Forelimb muscle (tissue), 1 donor: ENCODE measurements around the gene IFI35. TPM values are rescaled to one million over a fixed set of nuclear protein-coding genes. Genes with fewer than 3 reads are reported as not detected.
"Not testable (repeated sequence)": the region's sequence is repeated elsewhere in the genome, so short reads cannot be mapped to it uniquely, and the experiment has no call there.

Experiments used
- DNase-seq: peaks from one replicate; pipeline ENCODE4 v3.0.0-alpha.2; 2013; ENCODE audit warnings: low read depth
- polyA plus RNA-seq: library from polyadenylated mRNA; unstranded; fragments of 120-200 nt; gene quantifications from one replicate; pipeline ENCODE4 v1.2.1, GENCODE V29; 2013; ENCODE audit not compliant: insufficient read length

Gene IFI35
- polyA plus RNA-seq, 1 donor = 3.4 TPM

DNA sequence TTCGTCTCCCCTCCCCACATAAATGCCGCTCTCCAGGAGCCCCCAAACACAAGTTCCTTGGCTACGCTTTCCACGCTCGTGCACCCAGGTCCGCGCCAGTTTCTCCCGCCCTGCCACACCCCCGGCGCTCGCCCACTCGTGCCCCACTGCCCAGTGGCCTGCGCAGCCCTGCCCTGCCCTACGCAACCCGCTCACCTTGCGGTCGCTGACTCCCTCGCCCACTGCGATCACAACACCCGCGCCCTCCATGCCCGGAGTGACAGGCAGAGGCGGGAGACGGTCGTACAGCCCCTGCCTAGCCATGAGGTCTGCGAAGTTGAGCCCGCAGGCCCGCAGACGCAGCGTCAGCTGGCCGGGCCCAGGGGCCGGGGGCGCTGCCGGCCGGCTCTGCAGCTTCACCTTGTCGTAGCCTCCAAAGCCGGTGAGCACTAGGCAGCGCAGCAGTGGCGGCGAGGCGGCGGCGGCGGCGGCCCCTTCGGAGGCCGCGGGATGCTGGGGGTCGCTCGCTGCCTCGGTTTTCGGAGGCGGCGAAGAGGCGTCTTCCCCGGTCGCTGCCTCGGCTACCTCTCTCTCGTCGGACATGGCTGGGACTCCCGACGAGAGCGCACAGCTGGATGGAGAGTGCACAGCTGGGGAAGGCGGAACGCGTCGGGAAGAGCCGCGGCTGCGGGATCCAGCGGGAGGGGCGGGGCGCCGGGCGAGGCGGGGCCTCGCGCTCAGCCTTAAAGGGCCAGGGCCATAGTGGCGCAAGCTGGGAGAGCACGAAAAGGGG, 15.3 kb downstream of the IFI35 start, which contains the start of gene VAT1:
Gene VAT1, minus strand, starts transcription at position 645 of the 772 bp plus-strand sequence. Its CDS starts 63 bp downstream, at position 582.
- no peak for DNase-seq

DNA sequence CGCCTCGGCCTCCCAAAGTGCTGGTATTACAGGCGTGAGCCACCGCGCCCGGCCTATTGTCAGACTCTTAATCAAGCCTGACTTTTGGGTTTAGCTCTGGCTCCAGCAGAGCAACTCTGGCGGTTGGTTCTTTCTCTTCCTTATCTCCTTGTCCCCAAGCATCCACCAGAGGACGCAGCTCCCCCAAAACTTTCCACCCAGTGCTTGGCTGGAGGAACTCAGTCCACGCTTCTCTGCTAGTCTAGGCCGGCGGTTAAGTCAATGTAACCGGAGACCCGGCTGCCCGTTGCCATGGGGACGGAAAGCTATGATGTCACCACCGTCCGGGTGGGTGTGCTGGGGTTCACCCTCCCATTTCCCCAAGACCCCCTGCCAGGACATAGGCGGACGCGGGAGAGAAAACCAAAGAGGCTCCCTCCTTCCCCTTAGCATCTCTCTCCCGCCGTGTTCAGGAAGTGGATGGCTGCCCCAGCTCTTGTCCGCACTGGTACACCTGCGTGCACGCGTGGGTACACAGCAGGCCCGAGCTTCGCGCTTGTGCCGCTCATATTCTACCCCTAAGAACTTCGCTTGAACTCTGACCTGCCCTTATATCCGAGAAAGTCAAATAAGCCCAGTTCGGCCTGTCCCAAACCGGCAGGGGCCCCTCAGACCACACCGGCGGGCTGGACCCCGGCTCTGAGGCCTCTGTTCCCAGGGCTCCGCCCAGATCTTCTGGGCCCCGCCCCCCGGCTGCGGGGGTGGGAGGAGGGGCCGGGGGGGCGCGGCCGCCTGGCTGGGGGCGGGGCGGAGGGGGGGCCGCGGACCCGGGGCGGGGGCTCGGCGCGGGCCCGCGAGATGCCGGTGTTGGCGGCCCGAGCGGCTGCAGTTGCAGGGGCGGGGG, 18.1 kb downstream of the IFI35 start, which contains the start of gene RND2:
Gene RND2, plus strand, starts transcription at position 825 of the 883 bp plus-strand sequence. CDS start 117 bp downstream, outside the sequence.
- peak; percentile 85 for DNase-seq

DNA sequence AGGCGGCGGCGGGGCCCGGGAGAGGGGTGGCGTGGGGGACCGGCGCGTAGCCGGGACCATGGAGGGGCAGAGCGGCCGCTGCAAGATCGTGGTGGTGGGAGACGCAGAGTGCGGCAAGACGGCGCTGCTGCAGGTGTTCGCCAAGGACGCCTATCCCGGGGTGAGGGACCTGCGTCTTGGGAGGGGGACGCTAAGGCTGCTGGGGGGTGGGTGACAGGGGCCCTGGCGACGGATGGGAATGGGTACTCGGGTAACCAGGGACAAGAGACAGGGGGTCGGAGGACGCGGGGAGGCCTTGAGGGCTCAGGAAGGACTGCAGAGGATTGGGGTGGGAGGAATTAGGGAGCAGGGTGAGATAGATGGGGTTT, 18.7 kb downstream of the IFI35 start:
- DNase-seq = no peak

DNA sequence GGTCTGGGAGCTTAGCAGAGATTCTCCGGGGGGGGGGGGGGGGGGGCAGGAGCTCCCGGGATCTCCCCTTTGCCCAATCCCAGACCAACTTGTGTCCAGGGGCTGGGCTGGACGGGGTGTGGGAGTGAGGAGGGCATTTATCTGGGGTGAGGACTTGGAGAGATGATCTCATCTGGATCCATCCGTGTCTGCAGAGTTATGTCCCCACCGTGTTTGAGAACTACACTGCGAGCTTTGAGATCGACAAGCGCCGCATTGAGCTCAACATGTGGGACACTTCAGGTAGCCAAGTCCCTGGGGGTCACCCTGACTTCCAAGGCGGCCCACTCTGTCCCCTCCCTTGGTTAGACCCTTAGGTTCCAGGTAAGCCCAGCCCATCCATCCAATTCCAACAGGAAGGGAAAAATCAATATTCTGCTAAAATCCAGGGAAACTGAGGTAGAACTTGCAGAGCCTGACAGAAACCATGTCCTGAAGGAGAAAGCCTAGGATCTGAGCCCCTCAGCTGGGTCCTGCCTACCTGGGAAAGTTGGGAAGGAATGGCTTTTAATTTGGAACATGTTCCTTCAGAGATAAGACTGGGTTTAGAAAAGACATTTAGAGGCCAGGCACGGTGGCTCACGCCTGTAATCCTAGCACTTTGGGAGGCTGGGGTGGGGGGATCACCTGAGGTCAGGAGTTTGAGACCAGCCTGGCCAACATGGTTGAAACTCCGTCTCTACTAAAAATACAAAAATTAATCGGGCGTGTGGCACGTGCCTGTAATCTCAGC, 19.4 kb downstream of the IFI35 start:
- DNase-seq = no peak

DNA sequence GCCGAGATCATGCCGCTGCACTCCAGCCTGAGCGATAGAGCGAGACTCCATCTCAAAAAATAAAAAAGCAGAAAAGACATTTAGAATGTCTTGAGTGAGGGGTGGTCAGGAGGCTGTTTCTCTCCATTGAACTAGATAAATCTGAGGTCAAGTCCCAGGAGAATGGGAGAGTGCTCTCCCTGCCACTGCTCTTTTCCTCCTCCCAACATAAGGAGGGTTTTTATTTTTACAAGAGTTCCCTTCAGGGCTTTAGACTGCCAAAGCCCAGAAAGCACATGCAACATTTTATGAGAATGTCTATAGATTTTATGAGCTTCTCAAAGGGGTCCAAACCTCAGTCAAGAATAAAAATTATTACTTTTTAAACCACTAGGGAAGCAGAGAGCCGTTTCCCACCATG, 20.0 kb downstream of the IFI35 start:
- DNase-seq = no peak

- no peak for DNase-seq
Measured at GRCh38 chr17:43027091-43028032, 20.8 kb downstream of the IFI35 start.

GRCh38 chr17:43028221-43028861, 21.8 kb downstream of the IFI35 start:
- DNase-seq = no peak

GRCh38 chr17:43030137-43030767, 23.7 kb downstream of the IFI35 start:
- no peak for DNase-seq

DNA sequence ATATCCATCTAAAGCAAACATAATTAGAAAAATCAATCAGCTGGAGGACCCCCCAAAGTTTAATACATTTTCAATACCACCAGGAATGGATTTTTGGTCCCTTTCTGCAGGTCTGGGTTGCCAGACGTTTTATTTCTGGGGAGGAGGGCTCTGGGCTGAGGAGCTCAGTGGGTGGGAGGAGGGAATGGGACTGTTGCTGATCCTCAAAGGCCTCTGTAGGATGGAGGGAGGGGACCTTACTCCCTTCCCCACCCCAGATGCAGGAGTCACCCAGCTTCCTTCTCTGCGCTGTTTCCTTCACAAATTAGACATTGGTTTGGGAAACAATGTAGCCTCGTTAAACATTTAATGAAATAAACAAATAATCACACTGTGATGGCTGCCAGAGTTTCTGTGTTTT, 25.1 kb downstream of the IFI35 start:
- no peak for DNase-seq

DNA sequence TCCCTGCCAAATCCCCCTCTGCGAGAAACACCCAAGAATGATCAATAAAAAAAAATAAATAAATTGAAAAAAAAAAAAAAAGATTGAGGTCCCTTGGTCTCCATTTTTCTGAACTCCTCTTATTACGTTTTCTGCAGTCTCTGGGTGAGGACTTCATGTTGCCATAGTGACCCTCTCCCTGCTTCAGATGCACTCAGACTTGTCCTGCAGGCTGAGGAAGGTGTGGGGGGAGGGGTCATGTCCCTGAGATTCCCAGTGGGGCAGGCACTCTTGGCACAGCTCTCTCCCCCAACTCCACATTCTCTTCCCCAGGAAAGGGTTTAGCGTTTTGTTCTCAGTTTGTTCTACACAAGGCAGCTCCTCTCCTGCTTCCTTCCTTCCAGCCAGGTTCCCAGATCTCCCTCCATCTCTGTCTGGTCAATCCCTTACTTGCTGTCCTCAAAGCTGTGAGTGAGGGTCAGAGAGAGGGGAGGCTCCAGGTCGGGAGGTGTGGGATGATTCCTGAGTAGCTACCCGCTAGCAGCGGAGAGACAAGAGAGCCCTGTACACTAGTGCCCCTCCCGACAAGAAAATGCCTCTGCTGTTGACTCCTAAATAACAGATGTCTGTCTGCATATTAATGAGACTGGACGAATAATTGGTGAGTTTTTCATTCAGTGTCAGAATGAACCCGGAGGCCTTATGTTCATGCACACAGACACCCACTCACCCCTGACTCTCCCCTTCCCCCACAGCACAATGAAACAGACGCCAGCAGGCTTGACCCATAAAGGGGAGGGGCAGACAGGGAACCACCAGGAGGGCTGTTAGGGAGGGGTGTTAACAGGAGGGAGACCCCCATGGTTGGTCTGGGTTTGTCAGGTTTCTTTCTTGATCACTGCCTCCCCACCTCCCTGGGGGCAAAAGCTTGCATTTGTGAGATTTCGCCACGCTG, 27.6 kb downstream of the IFI35 start:
- DNase-seq = no peak

DNA sequence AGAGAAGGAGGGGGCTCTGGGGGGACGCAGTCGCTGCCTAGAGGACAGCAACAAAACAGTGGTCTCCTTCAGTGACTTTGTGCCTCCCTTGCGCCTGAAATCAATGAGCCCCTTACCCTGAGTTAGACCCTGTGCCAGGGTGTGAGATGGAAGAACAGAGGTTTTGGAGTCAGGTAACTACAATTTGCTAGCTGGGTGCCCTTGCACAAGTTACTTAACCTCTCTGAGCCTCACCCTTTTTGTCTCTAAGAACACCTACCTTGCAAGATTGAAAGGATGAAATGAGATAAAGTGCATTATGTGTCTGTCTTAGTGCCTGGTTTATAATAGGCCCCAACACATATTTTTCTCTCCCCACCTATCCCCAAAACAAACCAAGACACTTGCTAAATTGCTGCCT, 28.3 kb downstream of the IFI35 start:
- no peak for DNase-seq

DNA sequence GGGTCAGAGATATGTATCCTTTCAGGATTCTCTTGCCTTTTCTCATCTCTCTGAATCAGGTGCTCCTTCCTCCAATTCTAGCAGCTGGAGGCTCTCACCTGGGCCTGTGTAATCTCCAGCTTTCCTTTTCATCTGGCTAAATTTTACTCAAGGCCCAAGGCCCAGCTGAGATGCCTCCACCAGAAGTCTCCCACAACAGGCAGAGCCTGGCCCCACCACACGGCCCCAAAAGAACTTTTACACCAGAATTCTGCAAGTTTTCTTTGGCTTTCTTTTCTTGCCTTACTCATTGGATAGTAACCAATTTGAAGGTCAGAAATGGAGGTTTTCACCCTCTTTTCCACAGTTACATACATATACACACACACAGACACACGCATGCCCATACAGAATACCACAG, 33.1 kb downstream of the IFI35 start:
- DNase-seq = no peak

- DNase-seq = no peak
Measured at GRCh38 chr17:43040655-43041054, 34.1 kb downstream of the IFI35 start.

DNA sequence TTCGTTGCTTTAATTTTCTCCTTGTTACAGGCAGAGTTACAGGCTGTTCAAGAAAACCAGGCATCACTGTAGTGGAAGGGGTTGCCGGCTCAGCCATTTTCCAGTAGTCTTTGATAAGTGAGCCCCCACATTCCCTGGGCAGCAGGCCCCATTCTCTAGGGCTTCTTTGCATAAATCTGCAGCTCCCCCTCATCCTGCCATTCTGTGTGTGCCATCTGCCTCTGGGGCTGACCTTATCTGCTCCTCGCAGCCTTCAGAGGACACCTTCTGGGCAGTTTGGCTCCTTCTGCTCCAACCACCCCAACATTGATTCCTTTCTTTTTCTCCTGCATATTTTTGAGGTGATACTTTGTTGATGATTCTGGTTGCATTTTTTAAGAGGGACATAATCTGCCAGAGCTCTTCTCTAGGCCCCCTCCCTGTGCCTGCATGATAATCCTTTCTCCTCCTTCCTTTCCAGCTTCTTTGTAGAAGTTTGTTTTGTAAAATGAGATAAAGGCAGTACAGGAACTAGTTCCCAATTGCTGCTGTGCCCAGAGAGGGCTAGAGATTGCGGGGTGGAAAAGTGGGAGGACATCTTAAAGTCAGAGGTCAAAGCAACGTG, 35.5 kb downstream of the IFI35 start:
- DNase-seq = no peak

GRCh38 chr17:43043307-43043706, 36.7 kb downstream of the IFI35 start:
- no peak for DNase-seq

GRCh38 chr17:43044024-43044423, 37.4 kb downstream of the IFI35 start:
- DNase-seq = no peak

DNA sequence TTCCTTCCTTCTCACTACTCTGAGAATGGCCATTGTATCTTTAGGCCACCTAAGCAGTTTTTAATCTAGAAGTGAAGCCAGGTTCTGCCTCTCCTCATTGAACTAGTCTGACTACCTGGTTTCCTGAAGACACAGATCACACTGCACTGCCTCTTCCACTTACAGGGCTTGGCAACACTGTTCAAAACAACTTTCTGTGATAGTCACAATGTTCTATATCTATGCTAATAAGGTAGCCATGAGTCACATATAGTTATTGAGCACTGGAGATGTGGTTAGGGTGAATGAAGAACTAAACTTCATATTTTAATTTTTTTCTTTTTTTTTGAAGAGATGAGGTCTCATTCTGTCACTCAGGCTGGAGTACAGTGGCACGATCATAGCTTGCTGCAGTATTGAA, 45.4 kb downstream of the IFI35 start:
- DNase-seq = no peak

- DNase-seq = not testable (repeated sequence)
Measured at GRCh38 chr17:43053008-43053407, 46.4 kb downstream of the IFI35 start.
